ENCODE results near the gene FCRL1. TPM values are rescaled to one million over a fixed set of nuclear protein-coding genes. Genes with fewer than 3 reads are reported as not detected.

The FCRL1 gene
- total RNA-seq, 2 experiments from 2014 or later: 62.8 to 72.6 TPM

DNA sequence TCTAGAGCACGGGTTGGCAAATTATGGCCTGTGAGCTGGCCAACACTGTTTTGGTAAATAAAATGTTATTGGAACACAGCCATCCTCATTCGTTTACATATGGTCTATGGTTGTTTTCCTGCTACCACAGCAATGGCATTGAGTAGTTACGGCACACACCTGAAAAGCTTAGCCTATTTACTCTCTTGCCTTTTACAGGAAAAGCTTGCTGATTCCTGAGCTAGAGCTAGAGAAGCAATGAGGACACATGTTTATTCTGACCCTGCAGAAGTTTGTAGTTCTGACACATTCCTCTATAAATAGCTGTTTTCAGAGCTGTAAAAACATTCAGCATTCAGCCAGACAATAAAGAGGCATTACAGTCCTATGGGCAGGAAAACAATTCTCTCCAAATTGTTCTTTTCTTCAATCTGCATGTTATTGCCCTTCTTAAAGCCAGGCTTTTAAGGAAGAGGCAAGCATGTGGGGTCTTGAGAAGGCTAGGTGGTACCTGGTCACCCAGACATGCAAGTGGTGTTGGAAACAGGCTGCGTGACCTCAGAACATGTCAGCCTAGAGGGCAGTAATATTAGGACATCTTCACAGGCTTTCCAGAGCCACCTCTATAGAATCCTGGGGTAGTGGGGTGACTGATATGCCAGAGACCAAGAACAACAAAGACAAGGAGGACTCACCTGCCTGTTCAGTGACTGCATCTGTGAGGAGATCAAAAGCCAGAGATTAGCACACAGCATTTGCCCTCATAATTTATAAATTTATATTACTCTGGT is 44.6 kb downstream of the FCRL1 start:
- Histone ChIP-seq H3K4me1 (ENCODE audit: insufficient read depth, low read length, poor library complexity, severe bottlenecking) (peaks cover 74% of the 10 kb centered on the region), H4K20me1 (ENCODE audit: insufficient read depth, low read length) (no peaks in the 10 kb centered on the region), H3K36me3 (ENCODE audit: insufficient read depth, low read length) (peaks cover 5% of the 10 kb centered on the region; the same call in 1 of the 2 replicates), H3K79me2 (ENCODE audit: insufficient read depth, low read depth, low read length) (no peaks in the 10 kb centered on the region), H3K4me2 (ENCODE audit: low read length) (peak overlapping the region; percentile 63), H2AFZ (ENCODE audit: low read length) (peak overlapping the region; percentile 68; the same call in 1 of the 2 replicates), H3K9me3 (ENCODE audit: low read length) (no peaks in the 10 kb centered on the region), H3K27ac (ENCODE audit: low read depth, low read length, poor library complexity, severe bottlenecking) (no peak overlapping the region), H3K4me3 (ENCODE audit: low read depth, low read length, poor library complexity, severe bottlenecking) (no peak overlapping the region), H3K9me2 (ENCODE audit: insufficient read depth, low read length) (no peaks in the 10 kb centered on the region)
- POLR2A ChIA-PET: interaction anchor here (0.6 to 1.1 kb wide), 6 partner anchors 8 to 264 kb away, joined by 3 to 6 read pairs (median 3); no protein-coding TSS in a partner anchor
- intact Hi-C loops (cut with micrococcal nuclease; ENCODE audit: unreplicated experiment): loop anchor here (2.0 to 10.0 kb wide), 3 partner anchors 50 to 400 kb away; no protein-coding TSS in a partner anchor
- TF ChIP-seq, protein P1, sequence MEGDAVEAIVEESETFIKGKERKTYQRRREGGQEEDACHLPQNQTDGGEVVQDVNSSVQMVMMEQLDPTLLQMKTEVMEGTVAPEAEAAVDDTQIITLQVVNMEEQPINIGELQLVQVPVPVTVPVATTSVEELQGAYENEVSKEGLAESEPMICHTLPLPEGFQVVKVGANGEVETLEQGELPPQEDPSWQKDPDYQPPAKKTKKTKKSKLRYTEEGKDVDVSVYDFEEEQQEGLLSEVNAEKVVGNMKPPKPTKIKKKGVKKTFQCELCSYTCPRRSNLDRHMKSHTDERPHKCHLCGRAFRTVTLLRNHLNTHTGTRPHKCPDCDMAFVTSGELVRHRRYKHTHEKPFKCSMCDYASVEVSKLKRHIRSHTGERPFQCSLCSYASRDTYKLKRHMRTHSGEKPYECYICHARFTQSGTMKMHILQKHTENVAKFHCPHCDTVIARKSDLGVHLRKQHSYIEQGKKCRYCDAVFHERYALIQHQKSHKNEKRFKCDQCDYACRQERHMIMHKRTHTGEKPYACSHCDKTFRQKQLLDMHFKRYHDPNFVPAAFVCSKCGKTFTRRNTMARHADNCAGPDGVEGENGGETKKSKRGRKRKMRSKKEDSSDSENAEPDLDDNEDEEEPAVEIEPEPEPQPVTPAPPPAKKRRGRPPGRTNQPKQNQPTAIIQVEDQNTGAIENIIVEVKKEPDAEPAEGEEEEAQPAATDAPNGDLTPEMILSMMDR (conservative IDR thresholded peaks at IDR 0.05; ENCODE audit: low read length): no peak
- TF ChIP-seq EZH2phosphoT487 (IDR thresholded peaks at IDR 0.05; ENCODE audit: borderline replicate concordance, low read depth, low read length): no peak
- CTCF ChIA-PET (ENCODE audit: unreplicated experiment): no interaction called here
- no TSS peak for BruUV-seq (replicated peaks)
- DNase-seq (ENCODE audit: low spot score): no peak

DNA sequence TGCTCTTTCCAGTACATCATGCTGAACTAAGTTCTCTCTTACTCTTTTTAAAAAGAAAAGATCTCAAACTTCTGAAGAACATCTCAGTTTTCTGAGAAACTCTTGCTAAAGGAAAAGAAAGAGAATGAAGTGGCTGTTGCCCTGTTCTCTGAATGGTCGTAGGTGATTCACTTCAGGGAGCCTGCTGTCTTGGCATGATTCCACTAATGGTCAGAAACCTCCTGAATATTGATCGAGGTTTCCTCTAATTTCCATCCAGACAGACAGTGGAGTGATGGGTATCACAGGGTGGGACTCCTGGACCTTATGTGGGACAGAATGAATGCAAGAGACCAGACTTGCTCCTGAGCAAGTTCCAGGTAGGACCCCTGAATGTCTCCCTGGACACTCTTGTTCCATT is 45.5 kb downstream of the FCRL1 start:
- BruUV-seq (replicated peaks): no TSS peak
- H3K4me3 ChIP-seq (ENCODE audit: low read depth, low read length, poor library complexity, severe bottlenecking): peak overlapping the region; percentile 43
- no peaks in the 10 kb centered on the region for H3K9me2 ChIP-seq (ENCODE audit: insufficient read depth, low read length)
- ChIA-PET CTCF (ENCODE audit: unreplicated experiment) (interaction anchor here (1.0 to 1.1 kb wide), 3 partner anchors 37 to 194 kb away, joined by 3 to 4 read pairs (median 3); no protein-coding TSS in a partner anchor), POLR2A (interaction anchor here (0.7 to 1.1 kb wide), 5 partner anchors 44 to 263 kb away, joined by 3 to 5 read pairs (median 3); no protein-coding TSS in a partner anchor)
- no peaks in the 10 kb centered on the region for H3K79me2 ChIP-seq (ENCODE audit: insufficient read depth, low read depth, low read length)
- peaks cover 70% of the 10 kb centered on the region for H3K4me1 ChIP-seq (ENCODE audit: insufficient read depth, low read length, poor library complexity, severe bottlenecking)
- no peaks in the 10 kb centered on the region for H4K20me1 ChIP-seq (ENCODE audit: insufficient read depth, low read length)
- intact Hi-C loops (cut with micrococcal nuclease; ENCODE audit: unreplicated experiment): loop anchor here (1.0 to 10.0 kb wide), 6 partner anchors 50 to 400 kb away; no protein-coding TSS in a partner anchor
- no peaks in the 10 kb centered on the region for H3K9me3 ChIP-seq (ENCODE audit: low read length)
- H3K4me2 ChIP-seq (ENCODE audit: low read length): peak overlapping the region; percentile 63
- H3K36me3 ChIP-seq (ENCODE audit: insufficient read depth, low read length): no peaks in the 10 kb centered on the region
- peak overlapping the region; percentile 68 for H2AFZ ChIP-seq (ENCODE audit: low read length)
- H3K27ac ChIP-seq (ENCODE audit: low read depth, low read length, poor library complexity, severe bottlenecking): peak overlapping the region; percentile 68
- DNase-seq (ENCODE audit: low spot score): no peak
- no peak for TF ChIP-seq EZH2phosphoT487 (IDR thresholded peaks at IDR 0.05; ENCODE audit: borderline replicate concordance, low read depth, low read length)
- TF ChIP-seq, protein P1 (conservative IDR thresholded peaks at IDR 0.05; ENCODE audit: low read length): no peak

Measured in OCI-LY7 (cell line).